GM18520 (cell line): ENCODE measurements around the gene WDR17.
"Not testable (repeated sequence)": the region's sequence is repeated elsewhere in the genome, so short reads cannot be mapped to it uniquely, and the experiment has no call there.

Source experiments
- ATAC-seq: cut with Tn5 transposase; IDR thresholded peaks from one replicate; pipeline ENCODE4 v1.9.1; 2021; ENCODE audit not compliant: unreplicated experiment

The WDR17 gene

DNA sequence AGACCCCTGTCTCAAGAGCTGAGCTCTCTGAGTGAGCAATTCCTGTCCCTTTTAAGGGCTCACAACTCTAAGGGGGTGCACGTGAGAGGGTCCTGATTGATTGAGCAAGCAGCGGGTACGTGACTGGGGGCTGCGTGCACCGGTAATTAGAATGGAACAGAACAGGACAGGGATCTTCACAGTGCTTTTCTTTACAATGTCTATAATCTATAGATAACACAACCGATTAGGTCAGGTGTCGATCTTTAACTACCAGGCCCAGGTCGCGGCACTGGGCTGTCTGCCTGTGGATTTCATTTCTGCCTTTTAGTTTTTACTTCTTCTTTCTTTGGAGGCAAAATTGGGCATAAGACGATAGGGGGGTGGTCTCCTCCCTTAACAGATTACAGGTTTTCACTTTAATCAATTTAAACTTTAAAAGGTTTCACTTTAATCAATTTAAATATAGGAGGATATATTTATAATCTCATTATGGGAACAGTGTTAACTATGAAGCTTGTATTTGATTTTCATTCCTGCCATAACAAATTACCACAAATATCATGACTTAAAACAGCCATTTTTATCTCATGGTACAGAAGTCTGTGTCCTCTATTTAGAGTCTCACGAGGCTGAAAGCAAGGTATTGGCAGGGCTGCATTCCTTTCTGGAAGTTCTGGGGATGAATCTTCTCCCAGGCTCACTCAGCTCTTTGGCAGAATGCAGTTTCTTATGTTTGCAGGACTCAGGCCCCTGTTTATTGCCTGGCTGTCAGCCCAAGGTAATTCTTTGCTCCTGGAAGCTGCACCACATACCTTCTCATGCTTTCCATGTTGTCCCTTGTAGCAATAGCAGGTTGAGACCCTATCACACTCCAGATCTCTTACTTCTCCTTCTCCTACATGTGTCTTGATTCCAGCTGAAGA lies 124.5 kb downstream of the WDR17 start:
- ATAC-seq, result no peak

DNA sequence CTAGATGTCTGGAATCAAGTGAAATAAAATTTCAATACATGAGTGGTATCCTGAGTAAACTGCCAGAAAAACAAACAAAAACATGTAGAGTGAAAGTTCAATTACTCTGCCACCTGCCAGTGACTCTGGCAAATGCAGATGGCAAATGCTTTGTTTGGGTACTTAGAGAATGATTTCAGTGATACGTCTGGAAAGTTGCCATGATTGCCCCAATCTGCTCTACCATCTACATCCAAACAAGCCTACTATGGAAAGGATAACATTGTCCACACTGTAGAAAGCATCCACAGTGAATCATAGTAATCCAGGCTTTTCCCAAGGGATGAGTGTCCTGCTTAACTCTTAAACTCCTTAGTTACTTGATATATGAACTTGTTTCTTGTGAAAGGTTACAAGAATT lies 126.3 kb downstream of the WDR17 start:
- no peak for ATAC-seq

DNA sequence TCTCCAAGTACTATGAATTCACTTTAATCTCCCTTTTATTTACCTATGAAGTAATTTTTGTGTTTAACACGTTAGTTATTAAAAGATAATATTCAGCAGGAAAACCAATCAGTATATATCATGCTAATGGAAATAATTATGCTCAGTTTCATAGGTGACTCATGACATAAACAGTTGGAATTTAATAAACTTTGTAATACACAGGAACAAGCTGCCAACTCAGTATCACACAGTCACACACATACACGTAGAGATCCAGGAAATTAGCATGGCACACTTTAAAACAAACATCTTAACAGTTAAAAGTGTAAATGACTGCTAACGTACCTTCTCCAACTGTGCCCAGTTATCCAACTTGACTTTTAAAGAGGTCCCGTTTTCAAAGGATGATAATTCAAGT lies 127.5 kb downstream of the WDR17 start:
- ATAC-seq, result no peak

DNA sequence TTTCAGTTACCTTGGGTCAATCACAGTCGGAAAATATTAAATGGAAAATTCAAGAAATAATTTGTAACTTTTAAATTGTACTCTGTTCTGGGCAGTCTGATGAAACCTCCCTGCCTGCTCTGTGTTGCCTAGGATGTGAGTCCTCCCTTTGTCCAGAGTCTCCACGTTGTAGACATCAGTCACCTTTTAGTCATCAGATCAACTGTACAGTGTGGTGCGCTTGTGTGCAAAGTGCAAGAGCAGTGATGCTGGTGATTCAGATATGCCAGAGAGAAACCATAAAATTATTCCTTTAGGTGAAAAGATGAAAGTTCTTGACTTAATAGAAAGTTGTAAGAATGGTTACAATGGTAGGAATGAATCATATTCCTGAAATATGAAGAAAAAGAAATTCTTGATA lies 128.3 kb downstream of the WDR17 start:
- ATAC-seq, result no peak

DNA sequence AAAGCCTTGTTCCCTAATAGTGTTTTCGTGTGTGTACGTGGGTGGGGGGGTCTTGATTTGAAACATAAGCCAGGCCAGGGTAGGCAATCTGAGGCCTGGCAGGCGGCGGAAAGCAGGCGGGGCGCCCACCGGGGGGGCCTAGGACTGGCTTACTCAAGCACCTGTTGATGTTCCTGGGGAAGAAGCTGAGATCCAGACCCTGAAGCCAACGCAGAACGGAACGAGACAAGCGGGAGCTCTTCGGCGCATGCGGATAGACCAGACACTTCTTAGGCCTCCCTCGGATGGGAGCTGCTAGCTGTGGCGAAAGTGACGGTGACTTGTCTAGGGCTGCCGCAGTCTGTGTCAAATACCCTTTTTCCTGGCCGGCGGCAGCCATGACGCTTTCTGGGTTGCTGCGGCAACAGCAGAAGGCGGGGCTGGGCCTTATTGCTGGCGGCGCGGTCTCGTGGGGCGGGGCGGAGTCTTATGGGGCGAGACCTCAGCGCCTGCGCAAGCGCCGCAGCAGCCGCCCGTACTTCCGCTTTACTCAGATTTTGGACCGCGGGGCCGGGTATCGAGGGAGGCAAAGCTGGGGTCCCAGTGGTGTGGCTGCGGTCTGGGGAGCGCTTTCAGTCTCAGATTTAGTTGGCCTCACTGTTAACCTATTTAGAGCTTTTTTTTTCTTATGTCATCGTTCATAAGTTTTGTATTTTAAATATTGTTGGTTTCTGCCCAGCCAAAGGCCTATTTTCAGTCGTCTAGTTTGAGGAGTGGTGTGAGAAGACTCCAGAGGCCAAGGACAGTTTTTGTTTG lies 129.7 kb downstream of the WDR17 start, which contains the start of gene SPATA4:
SPATA4 (minus strand) TSS at position 402 of the 795 bp plus-strand sequence; CDS start at position 379, 23 bp downstream.
- ATAC-seq, result peak; percentile 94

DNA sequence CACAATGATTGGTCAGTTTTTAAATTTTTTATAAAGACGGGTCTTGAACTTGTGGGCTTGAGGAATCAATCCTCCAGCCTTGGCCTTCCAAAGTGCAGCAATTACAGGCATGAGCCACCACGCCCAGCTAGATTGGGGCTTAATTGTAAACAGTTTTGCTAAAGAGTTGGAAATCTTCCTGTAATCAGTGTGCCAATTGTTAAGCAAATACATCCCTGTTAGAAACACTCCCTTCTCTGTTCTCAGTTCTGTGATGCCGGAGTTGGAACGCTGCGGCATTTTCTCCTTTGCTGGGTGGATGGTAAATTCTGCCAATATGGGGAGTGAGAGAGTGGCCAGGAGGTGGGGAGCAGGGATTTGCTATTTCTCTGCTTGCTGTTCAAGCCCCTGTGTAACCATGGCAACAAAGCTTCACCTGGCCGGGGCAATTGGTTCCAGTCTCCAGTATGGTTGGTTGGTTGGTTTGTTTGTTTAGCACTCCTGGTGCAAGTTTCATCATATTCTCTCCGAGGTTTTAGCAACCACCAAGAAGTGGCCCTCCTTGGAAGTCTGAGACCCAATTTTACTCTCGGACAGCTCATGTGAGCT lies 132.8 kb downstream of the WDR17 start:
- ATAC-seq, result no peak

DNA sequence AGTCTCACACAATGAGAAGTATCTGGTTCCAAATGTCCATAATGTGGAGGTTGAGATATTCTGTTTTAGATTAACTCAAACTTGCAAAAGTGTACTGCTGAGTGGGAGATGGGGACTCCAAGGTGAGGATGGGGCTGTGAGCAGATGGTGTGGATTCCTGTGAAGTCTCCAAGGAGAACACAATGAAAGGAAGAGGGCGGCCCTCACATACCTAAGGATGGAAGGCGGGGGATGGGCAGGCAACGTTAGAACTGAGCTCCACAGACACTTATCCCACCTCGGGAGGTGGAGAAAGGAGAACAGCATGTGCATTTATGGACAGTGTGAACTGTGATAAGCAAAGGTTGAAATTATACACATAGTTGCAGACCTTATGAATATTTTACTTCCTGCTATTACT lies 139.7 kb downstream of the WDR17 start:
- no peak for ATAC-seq

DNA sequence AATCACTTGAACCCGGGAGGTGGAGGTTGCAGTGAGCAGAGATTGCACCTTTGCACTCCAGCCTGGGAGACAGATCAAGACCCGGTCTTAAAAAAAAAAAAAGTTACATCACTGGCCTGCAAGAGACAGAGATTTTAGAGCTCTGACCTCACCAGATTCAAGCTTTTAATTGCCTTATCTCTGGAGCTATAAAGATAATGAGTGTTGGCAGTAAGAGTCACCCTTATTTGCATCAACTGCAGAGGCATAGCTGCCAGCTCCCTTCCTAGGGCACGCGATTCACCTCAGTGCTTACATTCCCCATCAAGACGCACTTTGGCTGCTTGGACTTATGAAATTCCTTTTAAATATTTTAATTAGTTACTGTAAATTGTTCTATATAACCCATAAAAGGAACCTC lies 142.2 kb downstream of the WDR17 start:
- no peak for ATAC-seq

DNA sequence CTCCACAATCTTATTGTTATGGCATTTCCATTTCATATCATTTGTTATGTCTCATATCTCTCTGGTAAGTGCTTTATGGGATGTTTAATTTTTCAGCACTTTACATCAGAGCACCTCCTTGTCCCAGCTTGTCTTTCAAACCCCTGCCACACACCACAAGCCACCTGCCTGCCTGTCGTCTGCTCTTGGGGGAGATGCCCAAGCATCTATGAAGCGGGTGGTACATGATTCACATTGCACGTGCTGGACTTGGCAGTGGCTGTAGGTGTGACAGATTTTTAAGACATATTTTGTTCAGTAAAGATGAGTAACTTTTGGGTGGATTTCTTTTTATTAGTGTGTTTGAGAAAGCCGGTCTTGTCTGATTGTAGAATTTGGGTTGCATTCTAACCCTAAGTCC lies 143.9 kb downstream of the WDR17 start:
- no peak for ATAC-seq

DNA sequence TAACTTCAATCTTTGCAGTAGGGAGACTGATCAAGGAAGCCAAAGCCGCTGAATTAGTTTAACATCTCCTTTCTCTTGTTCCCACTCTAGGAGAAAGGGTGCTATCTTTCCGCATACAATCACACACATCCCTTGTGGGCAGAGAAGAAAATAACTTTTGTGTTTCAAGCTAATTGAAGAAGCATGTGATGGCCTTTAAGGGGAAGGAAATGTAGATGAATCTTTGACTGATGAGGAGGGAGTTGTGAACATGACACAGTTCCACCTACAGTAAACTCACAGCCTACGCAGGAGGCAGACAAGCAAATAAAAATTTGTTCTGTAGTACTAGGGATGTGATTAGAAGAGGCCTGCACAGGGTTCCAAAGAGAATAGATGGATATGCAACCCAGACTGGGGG lies 144.5 kb downstream of the WDR17 start:
- no peak for ATAC-seq

DNA sequence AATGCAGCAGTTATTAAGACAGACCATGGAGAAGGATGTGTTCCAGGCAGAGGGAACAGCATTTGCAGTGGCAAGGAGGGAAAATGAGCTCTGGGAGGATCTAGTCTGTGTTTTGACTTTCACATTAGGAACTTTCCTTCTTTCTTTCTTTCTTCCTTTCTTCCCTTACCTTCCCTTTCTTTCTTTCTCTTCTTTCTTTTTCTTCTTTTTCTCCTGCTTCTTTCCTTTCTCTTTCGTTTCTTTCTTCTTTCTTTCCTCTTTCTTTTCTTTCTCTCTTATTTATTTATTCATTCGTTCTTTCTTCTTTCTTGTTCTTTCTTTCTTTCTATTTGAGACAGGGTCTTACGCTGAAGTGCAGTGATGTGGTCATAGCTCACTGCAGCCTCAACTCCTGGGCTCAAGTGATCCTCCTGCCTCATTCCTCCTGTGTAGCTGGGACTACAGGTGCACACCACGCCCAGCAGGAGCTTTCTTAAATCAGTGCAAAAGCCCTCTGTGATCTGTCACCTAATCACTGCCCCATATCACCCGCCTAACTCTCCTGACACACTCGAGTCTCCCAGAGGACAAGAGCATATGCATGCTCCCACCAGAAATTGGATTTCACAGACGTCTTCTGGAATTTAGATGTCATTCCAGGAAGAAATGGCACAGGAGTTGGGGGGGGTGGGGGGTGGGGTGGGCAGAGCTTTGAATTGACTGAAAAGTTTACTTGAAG lies 145.1 kb downstream of the WDR17 start:
- no peak for ATAC-seq

DNA sequence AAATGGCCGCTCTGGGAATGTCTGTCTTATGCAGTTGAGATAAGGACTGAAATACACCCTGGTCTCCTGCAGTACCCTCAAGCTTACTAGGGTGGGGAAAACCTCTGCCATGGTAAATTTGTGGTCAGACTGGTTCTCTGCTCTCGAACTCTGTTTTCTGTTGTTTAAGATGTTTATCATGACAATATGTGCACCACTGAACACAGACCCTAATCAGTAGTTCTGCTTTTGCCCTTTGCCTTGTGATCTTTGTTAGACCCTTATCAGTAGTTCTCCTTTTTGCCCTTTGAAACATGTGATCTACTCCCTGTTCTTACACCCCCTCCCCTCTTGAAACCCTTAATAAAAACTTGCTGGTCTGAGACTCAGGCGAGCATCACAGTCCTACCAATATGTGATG lies 146.7 kb downstream of the WDR17 start:
- ATAC-seq, result not testable (repeated sequence)

DNA sequence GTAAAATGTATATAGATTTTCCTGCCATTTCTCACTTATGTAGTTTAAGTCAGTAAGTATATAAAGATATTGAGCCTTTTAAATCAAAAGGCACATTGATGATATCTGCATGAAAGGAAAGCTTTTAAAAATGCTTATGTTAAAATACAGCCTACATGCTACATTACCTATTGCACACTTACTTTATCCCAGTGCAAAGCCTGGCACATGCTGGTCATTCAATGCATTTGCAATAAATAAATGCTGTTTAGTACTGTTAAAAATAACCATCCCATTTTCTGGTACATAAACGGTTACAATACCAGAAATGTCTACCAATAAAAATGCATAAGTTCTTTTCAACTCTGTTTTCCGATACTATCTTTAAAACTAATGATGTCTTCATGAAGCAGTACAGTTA lies 151.9 kb downstream of the WDR17 start:
- ATAC-seq, result no peak

DNA sequence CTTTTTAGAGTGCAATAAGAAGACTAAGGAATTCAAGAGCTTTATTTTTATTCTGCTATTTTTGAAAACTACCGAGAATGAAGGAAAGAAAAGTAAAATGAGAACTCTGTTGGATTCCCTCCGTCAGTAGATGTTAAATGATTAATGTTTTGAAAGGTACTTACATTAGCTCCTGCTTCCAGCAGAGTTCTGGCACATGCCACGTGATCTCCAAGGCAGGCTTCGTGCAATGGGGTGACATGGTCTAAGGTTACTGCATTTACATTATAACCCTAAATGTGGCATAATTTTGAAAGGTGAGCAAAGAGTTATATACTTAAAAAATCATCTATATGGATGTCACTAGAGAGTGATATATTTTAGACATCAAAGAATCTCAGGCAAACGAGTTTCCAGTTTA lies 156.5 kb downstream of the WDR17 start:
- ATAC-seq, result no peak

DNA sequence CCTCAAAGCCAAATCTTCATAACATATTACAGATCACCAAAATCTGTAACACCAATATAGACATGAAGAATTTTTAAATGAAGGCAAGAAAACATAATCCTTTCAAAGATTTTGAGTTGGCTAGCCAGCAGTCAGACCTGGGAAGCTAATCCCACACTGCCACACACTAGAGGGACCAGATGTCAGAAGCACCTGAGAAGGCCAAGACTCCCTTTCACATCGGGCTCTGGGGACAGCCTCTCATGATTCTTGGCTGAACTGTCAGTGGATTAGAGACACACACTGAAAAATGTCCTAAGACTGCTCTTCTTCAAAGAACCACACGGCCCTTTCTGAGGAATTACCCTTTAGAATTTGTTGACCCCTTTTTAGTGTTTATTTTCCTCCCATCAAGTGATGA lies 157.9 kb downstream of the WDR17 start:
- ATAC-seq, result no peak

DNA sequence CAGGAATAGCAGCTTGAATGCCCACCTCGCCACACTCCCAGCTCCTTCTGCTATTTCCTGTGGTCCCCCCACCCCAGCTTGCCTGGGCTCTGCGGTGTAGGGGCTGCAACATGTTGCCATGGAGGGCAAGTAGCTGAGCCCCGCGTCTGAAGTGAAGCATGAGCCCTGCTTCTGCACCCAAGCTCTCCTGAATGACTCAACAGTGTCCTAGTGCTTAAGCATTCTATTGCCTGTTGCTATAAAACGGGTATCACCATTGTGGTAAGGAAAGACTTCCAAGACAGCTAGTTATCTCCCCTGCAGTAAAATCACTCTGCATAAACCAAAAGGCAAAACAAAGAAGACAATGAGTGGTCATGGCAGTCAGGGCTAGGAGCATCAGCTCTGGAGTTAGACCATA lies 161.1 kb downstream of the WDR17 start:
- ATAC-seq, result no peak

DNA sequence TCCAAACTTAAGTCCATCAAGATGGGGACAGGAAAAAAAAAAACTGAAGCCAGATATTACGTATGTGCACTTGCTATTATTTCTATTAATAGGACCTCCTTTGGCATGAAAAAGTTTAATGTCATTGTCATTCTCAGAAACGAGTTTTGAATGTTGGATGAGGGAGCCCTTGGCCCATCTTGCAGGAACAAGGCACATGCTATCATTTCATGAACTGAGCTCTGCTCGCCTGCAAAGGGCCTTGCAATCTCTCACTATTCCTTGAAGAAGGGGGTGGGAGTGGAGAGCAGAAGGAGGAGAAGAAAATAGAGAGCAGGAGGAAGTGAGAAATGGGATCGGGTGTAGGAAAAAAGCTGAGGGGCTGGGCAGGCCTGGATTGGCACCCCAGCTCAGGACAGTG lies 164.0 kb downstream of the WDR17 start:
- ATAC-seq, result no peak
